Measurements from ENCODE around the gene PCSK5.
"Not testable (repeated sequence)": the region's sequence is repeated elsewhere in the genome, so short reads cannot be mapped to it uniquely, and the experiment has no call there.

PCSK5 gene
- 9.9 reads per million, percentile 31 among the genes with 10 or more reads in this experiment for total RNA-seq

DNA sequence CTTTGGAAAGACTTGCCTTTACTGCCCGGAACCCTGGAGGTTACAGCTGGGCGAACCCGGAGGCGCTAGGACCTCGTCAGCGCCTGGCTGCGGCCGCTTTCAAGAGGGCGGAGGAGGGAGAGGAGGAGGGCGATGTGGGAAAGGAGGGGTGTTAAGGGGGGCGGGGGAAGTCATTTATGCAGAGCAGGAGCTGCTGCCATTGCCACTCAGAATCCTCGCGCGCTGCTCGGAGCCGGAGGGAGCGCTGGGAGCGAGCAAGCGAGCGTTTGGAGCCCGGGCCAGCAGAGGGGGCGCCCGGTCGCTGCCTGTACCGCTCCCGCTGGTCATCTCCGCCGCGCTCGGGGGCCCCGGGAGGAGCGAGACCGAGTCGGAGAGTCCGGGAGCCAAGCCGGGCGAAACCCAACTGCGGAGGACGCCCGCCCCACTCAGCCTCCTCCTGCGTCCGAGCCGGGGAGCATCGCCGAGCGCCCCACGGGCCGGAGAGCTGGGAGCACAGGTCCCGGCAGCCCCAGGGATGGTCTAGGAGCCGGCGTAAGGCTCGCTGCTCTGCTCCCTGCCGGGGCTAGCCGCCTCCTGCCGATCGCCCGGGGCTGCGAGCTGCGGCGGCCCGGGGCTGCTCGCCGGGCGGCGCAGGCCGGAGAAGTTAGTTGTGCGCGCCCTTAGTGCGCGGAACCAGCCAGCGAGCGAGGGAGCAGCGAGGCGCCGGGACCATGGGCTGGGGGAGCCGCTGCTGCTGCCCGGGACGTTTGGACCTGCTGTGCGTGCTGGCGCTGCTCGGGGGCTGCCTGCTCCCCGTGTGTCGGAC lies at the start of gene PCSK5:
Gene PCSK5 (plus strand): TSS at position 202 of the 805 bp plus-strand sequence. CDS start 509 bp downstream, at position 711.
- peak; percentile 69 for DNase-seq

DNA sequence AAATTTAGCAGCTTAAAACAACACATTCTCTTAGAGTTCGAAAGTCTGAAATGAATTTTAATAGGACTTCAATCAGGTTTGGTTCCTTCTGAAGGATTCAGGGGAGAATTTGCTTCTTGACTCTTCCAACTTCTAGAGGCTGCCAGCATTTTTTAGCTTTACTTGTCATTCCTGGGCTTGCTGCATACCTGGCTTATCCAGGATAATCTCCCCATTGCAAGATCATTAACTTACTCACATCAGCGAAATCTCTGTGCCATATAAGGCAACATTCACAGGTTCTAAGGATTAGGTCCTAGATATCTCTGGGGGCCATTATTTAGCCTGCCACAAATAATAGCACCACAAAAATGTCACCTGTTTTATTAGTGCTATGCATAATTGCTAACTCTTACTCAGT lies 46.2 kb upstream of the PCSK5 start:
- no peak for DNase-seq

DNA sequence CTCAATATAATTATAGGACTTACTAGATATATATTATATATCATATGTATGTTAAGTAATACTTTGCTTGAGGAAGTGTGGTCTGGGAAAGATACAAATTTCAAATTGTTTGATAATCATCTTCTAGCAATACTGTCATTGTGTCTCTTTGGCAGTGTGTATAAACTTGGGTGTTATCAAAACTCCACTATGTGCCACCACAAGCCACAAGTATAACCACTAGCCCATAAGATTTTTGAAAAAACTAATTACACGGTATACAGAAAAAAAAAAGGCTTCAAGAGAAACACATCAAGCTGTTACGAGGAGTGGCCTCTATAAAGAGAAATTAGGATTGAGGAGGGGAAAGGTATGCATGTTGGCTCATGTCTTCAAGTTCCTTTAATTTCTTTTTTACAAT lies 44.7 kb upstream of the PCSK5 start:
- DNase-seq: no peak

DNA sequence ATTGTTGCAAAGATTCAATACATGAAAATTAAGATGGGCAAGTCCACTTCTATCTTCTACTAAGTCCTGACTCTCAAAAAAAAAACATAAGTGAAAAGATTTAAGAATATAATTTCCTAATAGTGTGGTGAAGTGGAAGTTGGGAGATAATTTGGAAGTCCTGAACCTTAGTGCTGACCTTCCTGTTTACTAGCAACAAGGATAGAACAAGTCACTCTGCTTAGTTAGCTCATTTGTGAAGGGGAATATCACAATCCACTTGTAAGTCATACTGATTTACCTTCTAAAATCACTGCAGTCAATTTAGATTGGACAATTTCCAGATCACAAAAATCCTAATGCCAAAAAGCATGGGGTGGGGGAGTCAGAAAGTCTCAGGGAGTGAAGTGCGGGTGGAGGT lies 43.4 kb upstream of the PCSK5 start:
- DNase-seq: no peak

DNA sequence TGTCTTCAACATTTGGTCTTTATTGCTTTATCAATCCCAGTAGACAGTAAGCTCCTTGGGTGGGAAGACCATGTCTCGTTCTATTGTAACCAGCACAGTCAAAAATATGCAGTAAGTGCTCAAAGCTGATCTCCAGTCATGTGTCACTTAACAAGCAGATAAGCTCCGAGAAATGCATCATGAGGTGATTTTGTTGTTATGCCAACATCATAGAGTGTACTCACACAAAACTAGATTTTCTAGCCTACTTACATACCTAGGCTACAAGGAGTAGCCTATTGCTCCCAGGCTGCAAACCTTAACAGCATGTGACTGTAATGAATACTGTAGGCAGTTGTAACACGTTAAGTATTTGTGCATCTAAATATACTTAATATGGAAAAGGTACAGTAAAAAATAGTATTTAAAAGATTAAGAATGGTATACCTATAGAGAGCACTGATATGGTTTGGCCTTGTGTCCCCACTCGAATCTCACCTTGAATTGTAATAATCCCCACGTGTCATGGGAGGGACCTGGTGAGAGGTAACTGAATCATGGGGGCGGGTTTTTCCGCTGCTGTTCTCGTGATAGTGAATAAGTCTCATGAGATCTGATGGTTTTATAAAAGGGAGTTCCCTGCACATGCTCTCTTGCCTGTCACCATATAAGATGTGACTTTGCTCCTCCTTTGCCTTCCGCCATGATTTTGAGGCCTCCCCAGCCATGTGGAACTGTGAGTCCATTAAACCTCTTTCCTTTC lies 39.8 kb upstream of the PCSK5 start:
- DNase-seq: no peak

DNA sequence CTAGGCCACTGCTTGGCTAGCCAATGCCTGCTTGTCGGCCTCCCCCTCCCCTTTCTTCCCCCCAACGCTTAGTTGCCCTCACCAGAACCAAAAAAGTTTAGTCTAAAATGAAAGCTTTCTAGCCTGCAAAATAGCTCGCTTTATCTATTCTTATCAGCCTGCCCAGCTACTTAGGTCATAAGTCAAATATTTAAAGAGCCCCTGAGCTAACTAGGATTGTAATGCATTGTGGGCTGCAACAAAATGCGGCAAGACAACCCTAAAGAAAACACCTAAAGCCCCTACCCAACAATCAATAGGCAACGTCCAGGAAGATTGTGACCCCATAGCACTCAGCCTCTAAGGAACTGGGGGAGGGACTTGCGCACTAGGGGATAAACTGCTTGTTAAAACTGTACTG lies 38.6 kb upstream of the PCSK5 start:
- DNase-seq: no peak

DNA sequence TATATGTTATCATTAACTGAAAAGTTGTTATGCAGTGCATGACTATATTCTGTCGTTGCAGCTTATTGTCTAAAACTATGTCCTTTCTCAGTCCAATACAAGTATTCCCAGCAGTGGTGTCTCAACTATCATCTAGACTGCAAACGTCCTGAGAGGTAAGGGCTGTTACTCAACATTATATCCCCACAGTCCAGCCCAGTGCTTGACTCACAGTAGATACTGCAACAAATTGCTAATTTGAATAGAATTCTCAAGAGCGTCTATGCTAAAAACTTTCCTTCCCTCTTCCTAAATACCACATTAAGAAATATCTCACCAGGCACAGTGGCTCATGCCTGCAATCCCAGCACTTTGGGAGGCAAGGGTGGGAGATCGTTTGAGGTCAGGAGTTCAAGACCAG lies 37.7 kb upstream of the PCSK5 start:
- DNase-seq: no peak

DNA sequence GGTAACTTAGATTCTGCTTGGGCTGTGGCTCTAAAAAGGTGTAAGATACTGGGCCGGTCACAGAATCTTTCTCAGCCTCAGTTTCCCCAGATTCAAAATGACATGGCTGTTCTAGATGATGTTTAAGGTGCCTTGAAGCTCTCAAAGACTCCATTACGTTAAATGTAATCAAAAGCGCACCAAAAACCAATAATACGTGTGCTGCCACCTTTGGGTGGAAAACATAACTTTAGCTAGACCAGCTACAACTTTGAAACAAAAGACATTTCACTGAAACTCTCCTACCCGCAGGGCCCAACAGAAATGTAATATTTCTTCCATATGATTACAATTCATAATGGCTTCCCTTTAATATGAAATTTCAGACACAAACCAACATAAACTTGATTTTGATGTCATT lies 35.0 kb upstream of the PCSK5 start:
- DNase-seq: no peak

DNA sequence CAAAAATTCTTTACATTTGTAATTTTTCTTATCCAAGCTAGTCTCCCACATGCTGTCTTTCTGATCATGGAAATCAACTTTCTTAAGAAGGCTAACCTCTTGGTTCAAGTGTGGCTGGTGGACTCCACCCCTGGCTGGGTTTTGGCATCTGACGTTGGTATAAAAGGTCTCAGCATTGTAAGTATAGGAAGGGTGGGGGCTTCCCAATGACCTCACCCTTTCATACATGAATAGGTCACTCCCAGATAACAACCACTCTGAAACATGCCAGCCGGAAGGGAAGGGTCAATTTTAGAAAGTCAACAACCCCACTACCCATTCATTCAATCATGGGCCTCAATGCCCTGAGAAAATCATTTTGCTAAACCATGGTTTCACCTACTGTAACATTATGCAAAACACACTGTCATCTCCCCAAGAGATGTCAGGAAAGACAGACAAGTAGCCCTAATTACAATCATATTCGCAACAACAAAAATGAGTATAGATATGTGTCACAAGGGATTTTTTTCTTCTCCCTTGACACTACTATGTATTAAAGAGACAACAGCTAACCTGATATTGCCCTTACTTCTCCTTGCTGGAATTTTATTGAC lies 31.9 kb upstream of the PCSK5 start:
- DNase-seq: no peak

DNA sequence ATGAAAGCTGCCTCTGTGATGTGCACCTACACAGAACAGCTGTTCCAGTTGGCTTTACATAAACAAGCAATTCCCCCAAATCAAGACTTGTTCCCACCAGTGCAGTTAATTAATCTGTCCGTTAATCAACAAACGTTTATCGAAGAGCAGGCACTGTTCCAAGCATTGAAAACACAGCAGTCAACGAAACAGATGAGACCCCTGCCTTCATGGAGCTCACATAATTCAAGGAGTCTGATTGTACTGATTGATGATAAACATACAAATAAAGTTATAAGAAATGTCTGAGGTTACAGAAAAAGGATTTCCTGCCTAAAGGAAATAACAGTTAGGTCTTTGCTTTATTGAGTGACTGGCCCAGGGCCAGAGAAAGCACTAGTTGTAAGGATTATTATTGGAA lies 26.2 kb upstream of the PCSK5 start:
- no peak for DNase-seq

DNA sequence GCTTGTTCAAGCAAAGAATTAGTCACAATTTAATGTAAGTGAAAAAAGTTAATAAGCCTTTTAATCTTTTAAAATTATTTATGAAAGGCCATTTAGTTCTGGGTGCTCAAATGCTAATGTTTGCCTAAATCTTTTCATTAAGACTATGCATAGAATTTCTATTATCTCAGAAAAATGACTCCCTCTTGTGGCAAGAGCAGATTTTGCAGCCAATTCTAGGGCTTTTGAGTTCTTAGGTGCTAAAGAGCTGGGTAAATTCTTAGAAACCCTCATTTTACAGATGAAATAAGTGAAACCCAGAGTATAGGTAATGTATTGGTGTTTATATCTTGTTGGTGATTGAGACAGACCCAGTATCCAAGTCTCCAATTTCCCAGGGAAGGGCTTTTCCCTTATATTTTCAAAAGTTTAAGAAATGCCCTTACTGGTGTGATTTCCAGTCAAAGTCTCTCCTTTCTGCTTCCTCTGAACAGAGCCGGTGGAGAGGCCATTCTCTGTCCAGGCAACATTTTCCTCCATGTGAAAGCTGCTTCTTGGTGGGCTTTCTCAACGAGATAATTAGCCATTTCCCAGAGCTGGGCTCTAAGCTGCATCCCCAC lies 24.1 kb upstream of the PCSK5 start:
- DNase-seq: peak; percentile 13

DNA sequence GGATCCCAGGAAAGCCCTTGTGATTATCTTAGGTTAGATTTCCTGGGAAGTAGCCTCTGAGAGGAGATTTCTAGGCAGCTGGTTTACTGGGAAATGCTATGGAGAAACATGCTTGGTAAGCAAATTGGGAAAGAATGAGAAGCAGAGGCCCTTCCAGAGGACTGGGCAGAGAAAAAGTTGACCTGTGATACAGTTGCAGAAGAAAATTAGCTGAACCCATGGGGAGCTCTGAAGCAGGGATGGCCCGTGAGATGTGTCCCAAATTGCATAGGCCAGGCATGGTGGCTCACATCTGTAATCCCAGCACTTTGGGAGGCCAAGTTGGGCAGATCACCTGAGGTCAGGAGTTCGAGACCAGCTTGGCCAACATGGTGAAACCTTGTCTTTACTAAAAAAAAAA lies 21.9 kb upstream of the PCSK5 start:
- DNase-seq: not testable (repeated sequence)

DNA sequence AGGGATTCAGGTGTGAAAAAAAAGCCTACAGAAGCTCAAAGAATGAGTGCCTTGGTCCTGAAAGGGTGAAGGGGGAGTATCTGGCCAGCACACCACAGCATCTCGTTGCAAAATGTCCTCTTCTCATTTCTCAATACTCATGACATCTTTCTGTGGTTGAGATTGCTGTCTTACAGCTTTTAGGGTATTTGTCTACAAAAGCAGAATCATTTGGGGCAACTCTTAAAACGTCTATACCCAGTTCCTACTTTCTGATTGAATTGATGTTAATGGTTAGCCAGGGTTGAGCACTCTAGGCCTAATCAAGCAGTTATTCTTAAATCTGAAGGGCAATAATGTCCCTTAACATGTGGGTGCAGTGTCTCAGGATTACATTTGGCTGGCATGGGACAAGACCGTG lies 21.2 kb upstream of the PCSK5 start:
- no peak for DNase-seq

DNA sequence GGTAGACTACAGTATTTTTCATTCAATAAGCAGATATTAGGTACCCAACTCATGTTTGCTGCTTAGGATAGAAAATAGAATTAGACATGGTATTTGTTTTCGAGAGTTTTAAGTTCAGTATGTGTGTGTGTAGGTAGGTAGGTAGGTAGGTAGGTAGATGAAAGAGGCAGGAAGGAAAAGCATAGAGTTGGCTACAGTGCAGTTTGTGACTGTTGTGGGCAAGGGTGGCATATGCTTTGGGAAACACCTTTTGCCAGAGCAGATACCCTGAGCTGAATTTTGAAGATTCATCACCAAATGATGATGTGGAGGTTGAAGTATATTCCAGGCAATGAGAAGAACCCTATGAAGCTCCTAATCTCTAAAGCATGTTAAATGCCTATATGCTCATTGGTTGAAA lies 20.0 kb upstream of the PCSK5 start:
- no peak for DNase-seq

DNA sequence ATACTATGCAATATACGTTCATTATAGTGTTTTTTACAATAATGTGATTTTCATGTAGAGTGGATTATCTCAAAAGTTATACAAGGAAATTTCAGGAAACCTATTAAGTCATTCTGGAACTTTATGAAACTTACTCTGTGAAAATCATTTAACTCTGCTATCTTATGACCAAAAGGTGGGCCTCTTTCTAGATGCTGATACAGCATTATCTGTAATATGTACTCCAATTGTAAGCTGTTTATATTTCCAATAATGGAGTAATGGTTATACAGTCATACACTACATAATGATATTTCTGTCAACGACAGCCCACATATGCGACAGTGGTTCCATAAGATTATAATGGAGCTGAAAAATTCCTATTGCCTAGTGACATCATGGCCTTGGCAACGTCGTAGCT lies 18.8 kb upstream of the PCSK5 start:
- DNase-seq: no peak

DNA sequence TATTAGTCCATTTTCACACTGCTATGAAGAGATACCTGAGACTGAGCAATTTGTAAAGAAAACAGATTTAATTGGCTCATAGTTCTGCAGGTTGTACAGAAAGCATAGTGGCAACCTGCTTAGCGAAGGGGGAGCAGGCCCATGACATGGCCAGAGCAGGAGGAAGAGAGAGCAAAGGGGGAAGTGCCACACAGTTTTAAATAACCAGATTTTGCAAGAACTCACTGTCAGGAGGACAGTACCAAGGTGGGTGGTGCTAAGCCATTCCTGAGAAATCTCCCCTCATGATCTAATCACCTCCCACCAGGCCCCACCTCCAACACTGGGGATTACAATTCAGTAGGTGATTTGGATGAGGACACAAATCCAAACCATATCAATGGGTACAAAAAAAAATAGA lies 16.8 kb upstream of the PCSK5 start:
- DNase-seq: no peak

DNA sequence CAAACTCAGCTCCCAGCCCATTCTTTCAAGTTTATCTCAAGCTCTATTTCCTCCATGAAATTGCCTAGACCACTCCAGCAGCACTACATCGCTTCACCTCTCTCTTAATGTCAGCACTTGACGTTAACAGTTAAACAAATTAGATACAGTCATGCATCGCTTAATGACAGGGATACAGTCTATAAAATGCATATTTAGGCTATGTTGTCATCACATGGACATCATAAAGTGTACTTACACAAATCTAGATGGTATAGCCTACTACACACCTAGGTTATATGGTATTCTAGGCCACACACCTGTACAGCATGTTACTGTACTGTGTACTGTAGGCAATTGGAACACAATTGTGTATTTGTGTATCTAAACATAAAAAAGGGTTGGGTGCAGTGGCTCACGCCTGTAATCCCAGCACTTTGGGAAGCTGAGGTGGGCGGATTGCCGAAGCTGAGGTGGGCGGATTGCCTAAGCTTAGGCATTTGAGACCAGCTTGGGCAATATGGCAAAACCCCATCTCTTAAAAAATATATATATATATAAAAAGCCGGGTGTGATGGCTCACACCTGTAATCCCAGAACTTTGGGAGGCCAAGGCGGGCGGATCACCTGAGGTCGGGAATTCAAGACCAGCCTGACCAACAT lies 13.4 kb upstream of the PCSK5 start:
- no peak for DNase-seq

DNA sequence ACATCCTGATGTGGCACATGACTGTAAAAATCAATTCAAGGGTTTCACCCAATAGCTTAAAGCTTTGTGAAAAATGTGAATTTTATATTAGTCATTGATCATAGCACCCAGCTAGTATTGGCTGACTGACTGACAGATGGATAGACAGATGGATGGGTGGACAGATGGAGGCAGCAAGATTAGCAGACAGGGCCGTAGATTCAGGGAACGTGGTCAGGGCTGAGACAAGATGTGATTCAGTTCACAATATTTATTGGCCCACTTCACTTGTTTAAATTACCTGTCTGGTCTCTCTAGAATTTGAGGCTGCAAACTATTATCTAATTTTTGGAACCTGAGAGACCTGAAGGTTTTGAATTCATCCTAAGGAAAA lies 12.0 kb upstream of the PCSK5 start:
- DNase-seq: no peak

DNA sequence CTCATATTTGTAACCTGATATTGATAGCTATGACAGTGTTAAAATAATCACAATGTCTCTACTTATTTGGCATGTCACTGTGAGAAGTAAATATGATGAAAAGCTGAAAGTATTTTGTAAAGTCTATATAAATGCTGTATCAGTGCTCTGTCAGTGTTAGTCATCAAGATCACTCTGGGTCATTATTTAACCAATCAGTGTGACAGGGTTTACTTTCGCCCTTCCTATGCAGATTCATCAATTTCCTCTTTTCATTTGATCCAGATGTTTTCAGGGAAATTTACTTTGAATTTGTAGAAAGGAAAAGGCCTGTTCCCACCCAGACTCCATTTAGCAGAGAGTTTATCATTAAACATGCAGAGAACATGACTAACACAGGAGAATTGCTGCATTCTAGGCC lies 9.9 kb upstream of the PCSK5 start:
- no peak for DNase-seq

DNA sequence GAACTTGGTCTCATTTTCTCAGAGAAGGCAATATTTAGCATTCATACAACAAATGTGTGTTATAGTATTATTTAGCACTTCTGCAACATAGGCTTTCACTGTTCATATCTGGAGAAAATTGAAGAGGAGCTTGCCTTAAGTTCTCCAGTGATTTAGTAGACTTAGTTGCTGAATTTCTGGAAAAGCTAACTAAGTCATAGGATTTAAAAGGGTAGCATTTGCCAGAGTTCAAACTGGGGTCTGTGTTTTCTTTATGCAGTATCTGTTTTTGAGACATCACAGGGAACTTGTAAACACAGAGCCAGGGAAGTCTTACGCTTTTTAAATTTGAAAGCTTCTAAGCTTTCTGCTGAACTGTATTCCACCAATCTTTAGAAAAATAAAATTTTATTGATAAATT lies 8.7 kb upstream of the PCSK5 start:
- DNase-seq: no peak

DNA sequence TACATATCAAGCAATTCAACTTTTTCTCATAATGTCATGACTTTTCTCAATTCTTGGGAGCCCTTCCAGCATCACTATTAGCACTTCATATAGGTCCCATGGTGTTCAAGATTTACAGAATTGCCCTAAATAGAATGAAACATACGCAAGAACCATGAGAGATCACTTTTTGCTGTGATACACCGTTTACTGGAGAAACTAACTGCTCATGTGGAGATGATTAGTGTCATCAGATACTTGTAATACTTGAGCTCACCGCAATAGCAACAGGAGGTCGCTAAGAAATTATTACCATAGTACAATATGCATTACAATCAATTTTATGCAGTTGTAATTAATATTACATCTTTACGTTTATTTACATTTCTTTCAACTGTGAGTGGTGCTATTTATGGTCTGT lies 4.8 kb upstream of the PCSK5 start:
- no peak for DNase-seq

DNA sequence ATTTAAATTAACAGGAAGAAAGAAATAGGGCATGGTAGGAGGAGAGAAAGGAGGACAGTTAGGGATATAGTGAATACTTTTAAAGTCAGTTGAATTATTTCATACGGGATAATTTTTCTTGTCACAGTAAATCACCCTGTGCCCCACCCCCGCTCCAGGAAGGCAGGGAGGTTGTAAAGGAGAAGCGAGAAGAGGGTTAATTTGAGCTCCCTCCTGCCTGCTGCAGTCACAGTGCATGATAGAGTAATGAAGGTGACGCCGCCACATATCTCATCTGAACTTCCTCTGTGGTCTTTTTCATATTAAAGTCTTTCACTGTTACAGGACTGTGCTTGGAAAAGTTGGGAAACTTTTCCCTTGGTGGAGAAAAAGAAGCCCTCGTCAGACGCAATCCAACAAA lies 896 bp upstream of the PCSK5 start:
- no peak for DNase-seq

DNA sequence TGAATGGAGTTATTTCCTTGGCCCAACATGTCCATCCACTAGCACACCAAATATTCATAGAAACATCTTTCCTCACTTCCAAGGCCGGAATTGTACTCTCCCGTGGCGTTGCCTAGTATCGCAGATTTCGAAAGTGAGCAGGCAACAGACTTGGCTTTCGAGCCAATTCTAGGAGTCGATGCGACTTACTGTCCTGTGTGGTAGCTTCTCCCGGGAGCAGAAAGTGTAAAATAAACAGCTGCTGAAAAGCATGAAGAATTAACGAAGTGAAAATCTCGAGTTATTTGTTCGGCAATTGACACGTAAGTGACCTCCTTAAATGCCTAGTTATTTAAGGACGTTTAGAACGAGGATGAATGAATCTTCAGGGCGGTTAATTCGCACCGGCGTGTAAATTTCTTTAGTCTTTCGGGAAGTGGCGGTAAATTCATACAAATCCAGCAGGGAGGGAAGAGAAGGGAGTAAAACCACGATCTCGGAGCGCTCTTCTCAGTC lies 449 bp upstream of the PCSK5 start:
- no peak for DNase-seq

All from effector CD4-positive, alpha-beta T cell (primary cell).